HepG2 (cell line): ENCODE data around the gene MS4A15. TPM values are rescaled to one million over a fixed set of nuclear protein-coding genes. Genes with fewer than 3 reads are reported as not detected.

Experiments
- ATAC-seq: fragments of 200-7000 bp; cut with Tn5 transposase; 3 replicates; pipeline ENCODE4 v1.9.1; 2020; ENCODE audit warnings: mild to moderate bottlenecking, moderate library complexity
- BruUV-seq: library from RNA; stranded (reverse); fragments of 400-500 nt; replicated peaks from 2 replicates; lab custom pipeline; 2021; lab: Mats Ljungman, UMichigan
- CTCF ChIA-PET: fragments of 300-600 bp; formaldehyde crosslinking; extraction: SDS; loops from one replicate; lab custom pipeline; 2021; ENCODE audit warnings: low total read pairs, inconsistent platforms, low intra/inter-chr PET ratio; lab: Yijun Ruan, JAX
- POLR2A ChIA-PET: fragments of 350-600 bp; sonication (Branson Sonifier 250); formaldehyde crosslinking; loops from one replicate; lab custom pipeline; 2020; ENCODE audit warnings: antibody characterized with exemption, inconsistent platforms; lab: Yijun Ruan, JAX
- DNase-seq: peaks from one replicate; pipeline ENCODE4 v3.0.0-alpha.2; 2015; ENCODE audit warnings: low spot score
- FAIRE-seq: peaks from 3 replicates; lab custom pipeline; 2011; peaks lifted over from hg19 to GRCh38; lab: Jason Lieb, UNC
- H2AFZ ChIP-seq: one replicate; pipeline ENCODE4 v1.6.1; 2011; ENCODE audit warnings: low read length, inconsistent platforms
- H3K27ac ChIP-seq: fragments of 300-600 bp; 3 replicates; pipeline ENCODE4 v1.8.0; 2011; ENCODE audit warnings: mixed run types, mild to moderate bottlenecking, mixed read lengths, low read length, inconsistent platforms; ENCODE audit not compliant: insufficient read depth; ENCODE audit errors: extremely low read length
- H3K27me3 ChIP-seq, 2 experiments: fragments of 200-600 bp in 1 of 2; 2 replicates in 1 of 2; 3 replicates in 1 of 2; pipeline versions ENCODE4 v1.6.0 to v1.8.0; 2011; ENCODE audit warnings: low read length in 2 of 2, mild to moderate bottlenecking in 2 of 2, moderate library complexity in 2 of 2, inconsistent platforms in 1 of 2; ENCODE audit not compliant: insufficient read depth in 2 of 2, control insufficient read depth in 1 of 2
- H3K36me3 ChIP-seq, 2 experiments: fragments of 200-600 bp in 1 of 2; replicated peaks in 1 of 2; 2 replicates in 1 of 2; 3 replicates in 1 of 2; pipeline versions ENCODE4 v1.5.1 to v1.8.0; 2011; ENCODE audit warnings: low read length in 2 of 2, inconsistent platforms in 1 of 2; ENCODE audit not compliant: insufficient read depth in 2 of 2, control insufficient read depth in 1 of 2
- H3K4me1 ChIP-seq: 2 replicates; pipeline ENCODE4 v1.5.1; 2012; ENCODE audit warnings: low read length, inconsistent platforms; ENCODE audit not compliant: insufficient read depth
- H3K4me2 ChIP-seq: 2 replicates; pipeline ENCODE4 v1.6.0; 2011; ENCODE audit warnings: low read depth, low read length, inconsistent platforms
- H3K4me3 ChIP-seq, 3 experiments: fragments of 200-600 bp in 1 of 3; sonication (generic), shearing (Covaris generic) in 1 of 3; replicated peaks in 1 of 3; 2 replicates each; pipeline ENCODE4 v1.5.1; 2011 to 2016; ENCODE audit warnings: low read length in 3 of 3, inconsistent platforms in 2 of 3, low read depth in 2 of 3, mild to moderate bottlenecking in 2 of 3, control low read depth in 1 of 3, mixed read lengths in 1 of 3; ENCODE audit not compliant: insufficient read depth in 1 of 3
- H3K79me2 ChIP-seq: one replicate; pipeline ENCODE4 v1.6.1; 2011; ENCODE audit warnings: low read length, inconsistent platforms; ENCODE audit not compliant: insufficient read depth
- H3K9ac ChIP-seq: 2 replicates; pipeline ENCODE4 v1.6.0; 2011; ENCODE audit warnings: mild to moderate bottlenecking, low read depth, low read length, inconsistent platforms; ENCODE audit not compliant: insufficient read depth
- H3K9me3 ChIP-seq: 2 replicates; pipeline ENCODE4 v1.5.1; 2012; ENCODE audit warnings: mild to moderate bottlenecking, low read length
- H4K20me1 ChIP-seq: 2 replicates; pipeline ENCODE4 v1.6.0; 2011; ENCODE audit warnings: inconsistent platforms, mild to moderate bottlenecking, low read length, moderate library complexity; ENCODE audit not compliant: insufficient read depth
- BRD4 ChIP-seq: sonication (generic); formaldehyde crosslinking; IDR thresholded peaks from 2 replicates; pipeline ENCODE4 v1.4.0; 2020; ENCODE audit warnings: missing genetic modification reagents
- ERF ChIP-seq: IDR thresholded peaks from 2 replicates; pipeline ENCODE4 v1.6.1; 2018; ENCODE audit warnings: missing biosample characterization, missing genetic modification reagents
- NFYB ChIP-seq: sonication (generic); formaldehyde crosslinking; IDR thresholded peaks from 2 replicates; pipeline ENCODE4 v1.4.0; 2020; ENCODE audit warnings: missing genetic modification reagents
- SALL1 ChIP-seq: sonication (generic); formaldehyde crosslinking; IDR thresholded peaks from 2 replicates; pipeline ENCODE4 v1.8.0; 2022; ENCODE audit warnings: mild to moderate bottlenecking, missing genetic modification reagents
- TCF12 ChIP-seq, 2 experiments: fragments of 450-650 bp in 1 of 2; sonication (generic) in 1 of 2; formaldehyde crosslinking in 1 of 2; IDR thresholded peaks; 2 replicates each; pipeline versions ENCODE4 v1.6.1 to v1.8.0; 2017 to 2022; ENCODE audit warnings: antibody characterized with exemption in 1 of 2, mild to moderate bottlenecking in 1 of 2, missing genetic modification reagents in 1 of 2, moderate library complexity in 1 of 2
- ZNF230 ChIP-seq: sonication (generic); formaldehyde crosslinking; IDR thresholded peaks from 2 replicates; pipeline ENCODE4 v1.4.0; 2020; ENCODE audit warnings: mild to moderate bottlenecking, missing genetic modification reagents
- ZNF567 ChIP-seq: sonication (generic); formaldehyde crosslinking; IDR thresholded peaks from 2 replicates; pipeline ENCODE4 v1.8.1; 2023; ENCODE audit warnings: mild to moderate bottlenecking, missing genetic modification reagents, borderline replicate concordance
- ZNF574 ChIP-seq: sonication (generic); formaldehyde crosslinking; IDR thresholded peaks from 2 replicates; pipeline ENCODE4 v1.4.0; 2020; ENCODE audit warnings: missing genetic modification reagents
- ZNF616 ChIP-seq: sonication (generic); formaldehyde crosslinking; IDR thresholded peaks from 2 replicates; pipeline ENCODE4 v1.5.0; 2020; ENCODE audit warnings: low read depth, mild to moderate bottlenecking, missing genetic modification reagents
- ZNF768 ChIP-seq: sonication (generic); formaldehyde crosslinking; IDR thresholded peaks from 2 replicates; pipeline ENCODE4 v1.4.0; 2020; ENCODE audit warnings: missing genetic modification reagents
- ZNF773 ChIP-seq: sonication (generic); formaldehyde crosslinking; IDR thresholded peaks from 2 replicates; pipeline ENCODE4 v1.4.0; 2020; ENCODE audit warnings: missing genetic modification reagents, borderline replicate concordance
- WGBS: methylation state at CpG from one replicate; pipeline ENCODE4 v1.1.6; 2017; ENCODE audit warnings: low lambda C conversion rate; 5-methylcytosine and 5-hydroxymethylcytosine counted together
- in situ Hi-C: cut with HindIII; loops from 2 replicates; pipeline ENCODE4 v1.10.0; 2017; ENCODE audit warnings: low pct_unique_long_range_greater_than_20kb; ENCODE audit not compliant: extremely low pct_ligation_motif_present
- intact Hi-C: fragments of 100-400 bp; cut with micrococcal nuclease; formaldehyde crosslinking; loops from one replicate; pipeline ENCODE4 v1.10.0; 2022; ENCODE audit not compliant: unreplicated experiment
- polyA plus RNA-seq, 8 experiments: library from polyadenylated mRNA; depleted of rRNA in 3 of 8; stranded (reverse) in 7 of 8; unstranded in 1 of 8; fragments of >200 nt; fragmentation: Illumina TruSeq in 4 of 8; extraction: Trizol in 4 of 8; gene quantifications; 2 replicates each; pipeline versions ENCODE4 v1.2.1 to v1.2.3, GENCODE V29; 2011 to 2016; ENCODE audit warnings: low read depth in 4 of 8, missing spikeins in 1 of 8, mixed read lengths in 1 of 8; ENCODE audit not compliant: insufficient read depth in 1 of 8
- total RNA-seq, 5 experiments: library from RNA; depleted of rRNA; stranded (reverse); fragments of >200 nt; fragmentation: Illumina TruSeq; extraction: Trizol; gene quantifications; 2 replicates each; pipeline ENCODE4 v1.2.3, GENCODE V29; 2016; ENCODE audit warnings: low read depth in 1 of 5

Gene MS4A15
- total and polyA plus RNA-seq, 2 of the 13 experiments (the other 11 are each of a cell fraction or from before 2014, with no cell fraction given), result not detected

GRCh38 chr11:60803273-60803936 lies 46.7 kb downstream of the MS4A15 start (continued):
- TF ChIP-seq ZNF616 (CRISPR knock-in tag), result no peak
- TF ChIP-seq ZNF773, result no peak
- no peak for TF ChIP-seq ZNF230 (CRISPR knock-in tag)

GRCh38 chr11:60809249-60809648 lies 52.6 kb downstream of the MS4A15 start:
- 0% methylated on average over 1 of the region's 3 CpGs for WGBS

GRCh38 chr11:60809691-60810090 lies 53.0 kb downstream of the MS4A15 start:
- 56% methylated on average over 10 of the region's 11 CpGs for WGBS
- POLR2A ChIA-PET, result no interaction called here
- no TSS peak for BruUV-seq
- TF ChIP-seq TCF12 (IDR thresholded peaks at IDR 0.05) (no peak), TCF12 (CRISPR knock-in tag; IDR thresholded peaks at IDR 0.05) (no peak), SALL1 (CRISPR knock-in tag) (no peak), ZNF574 (CRISPR knock-in tag) (no peak), BRD4 (no peak), NFYB (CRISPR knock-in tag) (no peak)

More at GRCh38 chr11:60809249-60809648, 52.6 kb downstream of the MS4A15 start:
- no peak overlapping the region for H3K27ac ChIP-seq
- POLR2A ChIA-PET, result no interaction called here
- in situ Hi-C loops (no loop called here), intact Hi-C loops (no loop called here)
- BruUV-seq, result no TSS peak
- no peaks in the 10 kb centered on the region for H3K4me1 ChIP-seq
- no peak for DNase-seq
- no peak overlapping the region for H2AFZ ChIP-seq
- no peaks in the 10 kb centered on the region for H3K79me2 ChIP-seq
- no peak for FAIRE-seq
- H3K36me3 ChIP-seq, result no peaks in the 10 kb centered on the region
- CTCF ChIA-PET, result no interaction called here
- no peaks in the 10 kb centered on the region for H4K20me1 ChIP-seq
- H3K9me3 ChIP-seq, result no peaks in the 10 kb centered on the region
- H3K9ac ChIP-seq, result no peak overlapping the region
- no peak overlapping the region for H3K4me2 ChIP-seq
- ATAC-seq, result no peak
- H3K4me3 ChIP-seq, result no peak overlapping the region
- H3K27me3 ChIP-seq, result peaks cover 1 to 13% of the 10 kb centered on the region in 2 experiments; a peak in 2 of 5 replicates
- TF ChIP-seq ZNF567 (CRISPR knock-in tag), result no peak
- TF ChIP-seq ZNF768 (CRISPR knock-in tag), result peak; percentile 90
- TF ChIP-seq ERF (CRISPR knock-in tag), result no peak

More at GRCh38 chr11:60809691-60810090, 53.0 kb downstream of the MS4A15 start:
- no peaks in the 10 kb centered on the region for H4K20me1 ChIP-seq
- peaks cover 1 to 13% of the 10 kb centered on the region in 2 experiments; a peak in 2 of 5 replicates for H3K27me3 ChIP-seq
- FAIRE-seq, result no peak
- H3K4me1 ChIP-seq, result no peaks in the 10 kb centered on the region
- no peak overlapping the region for H3K4me3 ChIP-seq
- no peak overlapping the region for H3K9ac ChIP-seq
- in situ Hi-C loops, result no loop called here
- no peaks in the 10 kb centered on the region for H3K9me3 ChIP-seq
- H3K36me3 ChIP-seq, result no peaks in the 10 kb centered on the region
- H2AFZ ChIP-seq, result no peak overlapping the region
- intact Hi-C loops, result no loop called here
- no peak overlapping the region for H3K4me2 ChIP-seq
- H3K27ac ChIP-seq, result no peak overlapping the region
- no peak for DNase-seq
- H3K79me2 ChIP-seq, result no peaks in the 10 kb centered on the region
- CTCF ChIA-PET, result no interaction called here
- ATAC-seq, result no peak
